ENCODE data around the gene ALK.

The ALK gene

GRCh38 chr2:29336341-29337241, 584.8 kb downstream of the ALK start:
- peak; percentile 13 for DNase-seq

- no peak for DNase-seq
Measured at GRCh38 chr2:29335396-29335795, 586.0 kb downstream of the ALK start.

- no peak for DNase-seq
Measured at GRCh38 chr2:29334706-29335105, 586.7 kb downstream of the ALK start.

GRCh38 chr2:29332540-29332939, 588.8 kb downstream of the ALK start:
- no peak for DNase-seq

GRCh38 chr2:29329899-29330298, 591.5 kb downstream of the ALK start:
- DNase-seq, result no peak

GRCh38 chr2:29326926-29327325, 594.5 kb downstream of the ALK start:
- DNase-seq, result no peak

- DNase-seq, result no peak
Measured at GRCh38 chr2:29325544-29325943, 595.8 kb downstream of the ALK start.

GRCh38 chr2:29323961-29324360, 597.4 kb downstream of the ALK start:
- no peak for DNase-seq

- no peak for DNase-seq
Measured at GRCh38 chr2:29323301-29323700, 598.1 kb downstream of the ALK start.

- no peak for DNase-seq
Measured at GRCh38 chr2:29322011-29322410, 599.4 kb downstream of the ALK start.

- no peak for DNase-seq
Measured at GRCh38 chr2:29317801-29318485, 603.4 kb downstream of the ALK start.

- no peak for DNase-seq
Measured at GRCh38 chr2:29317077-29317517, 604.3 kb downstream of the ALK start.

GRCh38 chr2:29314816-29315571, 606.4 kb downstream of the ALK start:
- no peak for DNase-seq

- no peak for DNase-seq
Measured at GRCh38 chr2:29311458-29311857, 609.9 kb downstream of the ALK start.

GRCh38 chr2:29310650-29311348, 610.6 kb downstream of the ALK start:
- no peak for DNase-seq

GRCh38 chr2:29309090-29310029, 612.0 kb downstream of the ALK start:
- DNase-seq, result no peak

- DNase-seq, result no peak
Measured at GRCh38 chr2:29308366-29308765, 613.0 kb downstream of the ALK start.

- DNase-seq, result no peak
Measured at GRCh38 chr2:29307519-29307918, 613.9 kb downstream of the ALK start.

- DNase-seq, result no peak
Measured at GRCh38 chr2:29305762-29306161, 615.6 kb downstream of the ALK start.

- DNase-seq, result no peak
Measured at GRCh38 chr2:29304399-29305060, 616.9 kb downstream of the ALK start.

GRCh38 chr2:29296585-29296984, 624.8 kb downstream of the ALK start:
- DNase-seq, result no peak
